Ovary (tissue), 9 donors: ENCODE measurements around the gene LHFPL6. TPM values are rescaled to one million over a fixed set of nuclear protein-coding genes. Genes with fewer than 3 reads are reported as not detected.

Source experiments
- DNase-seq, 5 donors: peaks; one replicate each; pipeline ENCODE4 v3.0.0-alpha.2; 2019 to 2020
- H3K27ac ChIP-seq, 2 donors: fragments of 200-600 bp; one replicate each; pipeline versions ENCODE4 v1.5.1 to v1.8.0; 2019 to 2022
- H3K27me3 ChIP-seq: fragments of 200-600 bp; one replicate; pipeline ENCODE4 v1.8.0; 2022
- H3K36me3 ChIP-seq: fragments of 200-600 bp; sonication (generic); one replicate; pipeline ENCODE4 v1.5.1; 2019
- H3K4me1 ChIP-seq: one replicate; pipeline ENCODE4 v1.8.1; 2013; ENCODE audit warnings: mild to moderate bottlenecking, moderate library complexity; ENCODE audit not compliant: insufficient read depth
- H3K4me3 ChIP-seq: fragments of 200-600 bp; sonication (generic); one replicate; pipeline ENCODE4 v1.5.1; 2017
- H3K9me3 ChIP-seq, 2 donors: fragments of 200-600 bp in 1 of 2; sonication (generic) in 1 of 2; one replicate each; pipeline versions ENCODE4 v1.5.1 to v1.8.1; 2013 to 2019; ENCODE audit warnings: mild to moderate bottlenecking in 1 of 2, moderate library complexity in 1 of 2
- CTCF ChIP-seq, 3 donors: fragments of 450-650 bp in 2 of 3; fragments of 200-600 bp in 1 of 3; IDR thresholded peaks; one replicate each; pipeline versions ENCODE4 v1.5.1 to v1.8.0; 2016 to 2022; ENCODE audit warnings: antibody characterized with exemption in 3 of 3, mild to moderate bottlenecking in 1 of 3
- EP300 ChIP-seq: sonication (generic); formaldehyde crosslinking; IDR thresholded peaks from one replicate; pipeline ENCODE4 v1.6.1; 2017; ENCODE audit warnings: antibody characterized with exemption
- POLR2A ChIP-seq: fragments of 450-650 bp; IDR thresholded peaks from one replicate; pipeline ENCODE4 v1.6.1; 2017; ENCODE audit warnings: antibody characterized with exemption, mild to moderate bottlenecking, moderate library complexity
- WGBS, 3 donors: extraction: QIAGEN DNeasy Blood & Tissue Kit in 1 of 3; methylation state at CpG; one replicate each; pipeline versions ENCODE4 v1.1.5 to v1.1.7; 2013 to 2017; 5-methylcytosine and 5-hydroxymethylcytosine counted together
- intact Hi-C, 4 donors: fragments of 100-400 bp; cut with DNase I; formaldehyde crosslinking; loops; one replicate each; pipeline versions ENCODE4 v1.11.0 to v1.15.1; 2022 to 2023
- polyA plus RNA-seq, 2 donors: library from polyadenylated mRNA; stranded (reverse); fragments of 200-250 nt in 1 of 2; fragments of 350-450 nt in 1 of 2; fragmentation: Illumina TruSeq in 1 of 2; extraction: RNeasy Lipid Tissue Mini Kit (QIAGEN cat#74804) in 1 of 2; gene quantifications; one replicate each; pipeline ENCODE4 v1.2.3, GENCODE V29; 2013 to 2014
- total RNA-seq, 7 donors: library from RNA; depleted of rRNA in 2 of 7; stranded (reverse); fragments of >200 nt in 2 of 7; fragmentation: NEBNext Ultra II Directional in 3 of 7; extraction: Animal tissue kit (Norgen Biotek cat#: 25700) in 3 of 7; gene quantifications; one replicate each; pipeline versions ENCODE4 v1.1.0 to v1.2.4, GENCODE V29; 2016 to 2023
- donor health status: DM: no; HTN: no; CAD: no; lungs with moderate emphysema.
- donor health status: DM: no; HTN: no; CAD: no.
- donor health status: Bipolar disorder and iron deficiency.
- donor health status: DM: yes; HTN: yes; CAD: no.
- donor health status: DM: no; HTN: no; CAD: no.
- donor health status: DM: yes; HTN: yes; CAD: no.

Gene LHFPL6
- total and polyA plus RNA-seq, 9 donors = 19.7 to 136 (median 42.4) TPM

DNA sequence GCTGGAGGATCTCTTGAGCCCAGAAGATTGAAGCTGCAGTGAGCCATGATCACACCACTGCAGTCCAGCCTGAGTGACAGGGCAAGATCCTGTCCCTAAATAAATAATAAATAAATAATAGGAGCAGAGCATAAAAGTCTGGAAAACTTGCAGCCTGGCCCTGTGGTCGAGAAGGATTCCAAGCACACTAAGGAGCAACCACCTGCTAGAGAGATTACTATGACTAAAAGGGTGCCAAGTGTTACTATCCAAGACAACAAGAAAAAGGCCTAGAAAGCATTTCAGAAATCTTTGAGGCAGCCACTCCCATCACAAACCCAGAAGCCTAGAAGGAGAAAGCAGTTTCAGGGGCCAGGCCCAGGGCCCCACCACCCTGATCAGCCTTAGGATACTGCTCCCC is 46.1 kb downstream of the LHFPL6 start:
- H3K4me3 ChIP-seq = no peak overlapping the region
- TF ChIP-seq EP300 (no peak), CTCF (IDR thresholded peaks at IDR 0.05) (no peak), POLR2A (no peak)
- H3K27ac ChIP-seq = no peak overlapping the region
- WGBS, 3 donors = 83 to 88% (median 85%) methylated on average over 1 of the region's 1 CpG
- no peaks in the 10 kb centered on the region for H3K27me3 ChIP-seq
- H3K9me3 ChIP-seq = no peaks in the 10 kb centered on the region
- H3K4me1 ChIP-seq = peaks cover 5% of the 10 kb centered on the region
- H3K36me3 ChIP-seq = no peaks in the 10 kb centered on the region
- intact Hi-C loops = no loop called here
- DNase-seq = no peak

- peaks cover 5% of the 10 kb centered on the region for H3K4me1 ChIP-seq
- no peaks in the 10 kb centered on the region for H3K27me3 ChIP-seq
- TF ChIP-seq CTCF (IDR thresholded peaks at IDR 0.05) (no peak), POLR2A (no peak)
- DNase-seq = no peak
- H3K9me3 ChIP-seq = no peaks in the 10 kb centered on the region
- no peak overlapping the region for H3K4me3 ChIP-seq
- WGBS, 3 donors = 59 to 65% (median 62%) methylated on average over 3 of the region's 3 CpGs
- no peak overlapping the region for H3K27ac ChIP-seq
- intact Hi-C loops = no loop called here
- H3K36me3 ChIP-seq = no peaks in the 10 kb centered on the region
These were observed 48.6 kb downstream of the LHFPL6 start for GRCh38 chr13:39554371-39554770.

DNA sequence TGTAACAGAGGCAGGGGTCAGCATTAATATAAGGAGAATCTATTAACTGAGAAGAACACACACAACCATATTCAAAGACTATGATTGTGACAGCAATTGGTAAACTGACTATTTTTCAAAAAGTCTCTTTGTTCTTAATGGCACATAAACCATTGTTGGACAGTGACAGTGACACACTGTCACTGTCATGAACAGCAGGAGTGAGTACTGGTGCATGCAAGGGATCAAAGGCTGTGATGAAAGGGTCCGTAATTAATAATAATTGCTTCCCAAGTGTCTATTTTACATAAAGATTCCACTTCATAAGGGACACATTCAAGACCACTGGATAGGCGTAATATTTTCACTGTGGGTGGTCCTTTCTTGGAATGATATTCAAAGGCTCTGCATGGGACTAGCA is 50.7 kb downstream of the LHFPL6 start:
- TF ChIP-seq EP300 (no peak), POLR2A (no peak), CTCF (IDR thresholded peaks at IDR 0.05) (no peak)
- no peaks in the 10 kb centered on the region for H3K36me3 ChIP-seq
- intact Hi-C loops = no loop called here
- H3K9me3 ChIP-seq = no peaks in the 10 kb centered on the region
- 98% methylated on average over 2 of the region's 2 CpGs for WGBS, 3 donors
- no peak overlapping the region for H3K27ac ChIP-seq
- H3K4me1 ChIP-seq = peaks cover 5% of the 10 kb centered on the region
- no peaks in the 10 kb centered on the region for H3K27me3 ChIP-seq
- H3K4me3 ChIP-seq = no peak overlapping the region
- no peak for DNase-seq

- H3K9me3 ChIP-seq = no peaks in the 10 kb centered on the region
- H3K4me1 ChIP-seq = peaks cover 5% of the 10 kb centered on the region
- no peak overlapping the region for H3K27ac ChIP-seq
- H3K4me3 ChIP-seq = no peak overlapping the region
- TF ChIP-seq CTCF (IDR thresholded peaks at IDR 0.05) = no peak
- TF ChIP-seq EP300 = no peak
- TF ChIP-seq POLR2A = no peak
- intact Hi-C loops = no loop called here
- H3K27me3 ChIP-seq = no peaks in the 10 kb centered on the region
- DNase-seq = no peak
- H3K36me3 ChIP-seq = no peaks in the 10 kb centered on the region
These were observed 52.1 kb downstream of the LHFPL6 start for GRCh38 chr13:39550931-39551330.

DNA sequence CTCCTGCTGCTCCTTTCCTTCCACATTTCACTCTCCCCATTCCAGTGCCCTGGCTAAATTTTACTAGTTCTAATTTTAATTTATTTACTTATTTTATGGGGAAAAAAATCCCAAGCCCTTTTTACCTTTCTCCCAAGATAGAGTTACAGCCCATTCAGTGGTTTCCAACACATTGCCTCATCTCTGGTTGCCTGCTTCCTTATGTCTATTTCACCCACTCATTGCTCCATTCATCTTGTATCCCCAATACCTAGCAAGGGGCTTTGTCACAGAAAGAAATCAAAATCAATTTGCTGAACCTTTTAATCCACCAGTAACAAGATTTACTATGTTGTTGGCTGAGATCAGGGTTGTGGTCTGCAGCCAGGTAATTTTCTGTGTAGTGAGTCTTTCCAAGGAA is 55.9 kb downstream of the LHFPL6 start:
- DNase-seq = no peak
- intact Hi-C loops = no loop called here
- TF ChIP-seq EP300 = no peak
- TF ChIP-seq POLR2A = no peak
- TF ChIP-seq CTCF (IDR thresholded peaks at IDR 0.05) = no peak

More for the DNA sequence above, 55.9 kb downstream of the LHFPL6 start:
- Histone ChIP-seq H3K36me3 (no peaks in the 10 kb centered on the region), H3K4me3 (no peak overlapping the region), H3K27me3 (no peaks in the 10 kb centered on the region), H3K4me1 (no peaks in the 10 kb centered on the region), H3K27ac (no peak overlapping the region), H3K9me3 (no peaks in the 10 kb centered on the region)
